NCI-H226 (cell line): Measurements from ENCODE around the gene XYLB.

Experiments
- DNase-seq: peaks from one replicate; pipeline ENCODE4 v3.0.0-alpha.2; 2015

Gene XYLB

GRCh38 chr3:38325256-38325655, 21.3 kb upstream of the XYLB start:
- no peak for DNase-seq

- DNase-seq: peak; percentile 16
These were observed 19.1 kb upstream of the XYLB start for GRCh38 chr3:38327335-38328009.

- no peak for DNase-seq
These were observed 15.1 kb upstream of the XYLB start for GRCh38 chr3:38331257-38332022.

GRCh38 chr3:38332201-38332600, 14.4 kb upstream of the XYLB start:
- no peak for DNase-seq

GRCh38 chr3:38334142-38335055, 12.2 kb upstream of the XYLB start:
- DNase-seq: peak; percentile 75

GRCh38 chr3:38335263-38335662, 11.3 kb upstream of the XYLB start:
- no peak for DNase-seq

GRCh38 chr3:38337703-38338102, 8.9 kb upstream of the XYLB start:
- DNase-seq: no peak

- peak; percentile 51 for DNase-seq
These were observed 2.6 kb upstream of the XYLB start for GRCh38 chr3:38343797-38344594.

- DNase-seq: no peak
These were observed 552 bp upstream of the XYLB start for GRCh38 chr3:38345879-38346586.

GRCh38 chr3:38347421-38348200, 1.0 kb downstream of the XYLB start:
- no peak for DNase-seq

GRCh38 chr3:38348903-38349302, 2.3 kb downstream of the XYLB start:
- DNase-seq: peak; percentile 61

- DNase-seq: no peak
These were observed 3.2 kb downstream of the XYLB start for GRCh38 chr3:38349684-38350359.

- DNase-seq: peak; percentile 37
These were observed 6.6 kb downstream of the XYLB start for GRCh38 chr3:38353151-38353550.

GRCh38 chr3:38354588-38355330, 8.2 kb downstream of the XYLB start:
- DNase-seq: peak; percentile 8

GRCh38 chr3:38359038-38359437, 12.5 kb downstream of the XYLB start:
- DNase-seq: no peak

GRCh38 chr3:38360345-38360744, 13.8 kb downstream of the XYLB start:
- no peak for DNase-seq

- no peak for DNase-seq
These were observed 14.9 kb downstream of the XYLB start for GRCh38 chr3:38361496-38361895.

- no peak for DNase-seq
These were observed 16.2 kb downstream of the XYLB start for GRCh38 chr3:38362825-38363224.

GRCh38 chr3:38364721-38365400, 18.3 kb downstream of the XYLB start:
- DNase-seq: no peak
